Measurements from ENCODE around the gene MEGF11.

The MEGF11 gene

GRCh38 chr15:66270932-66271331, 17.4 kb upstream of the MEGF11 start:
- H3K4me1 ChIP-seq (ENCODE audit: control insufficient read depth, insufficient read depth, low read length), result peaks cover 11% of the 10 kb centered on the region
- no peaks in the 10 kb centered on the region for H3K9me3 ChIP-seq (ENCODE audit: control insufficient read depth, insufficient read depth, low read depth, low read length)
- ChIA-PET CTCF (interaction anchor here (0.7 to 1.5 kb wide), 4 partner anchors 15 to 774 kb away, joined by 3 to 6 read pairs (median 4); no protein-coding TSS in a partner anchor), POLR2A (interaction anchor here (0.7 kb wide), 1 partner anchor 14 kb away, joined by 3 read pairs; no protein-coding TSS in a partner anchor)
- H3K36me3 ChIP-seq (ENCODE audit: control insufficient read depth in 2 of 2, insufficient read depth in 1 of 2, low read length in 2 of 2), result no peaks in the 10 kb centered on the region
- H3K27ac ChIP-seq (ENCODE audit: extremely low read depth, low read depth, low read length), result no peak overlapping the region
- no peak overlapping the region for H3K4me3 ChIP-seq (ENCODE audit: low read depth, low read length)
- TF ChIP-seq, protein P1, sequence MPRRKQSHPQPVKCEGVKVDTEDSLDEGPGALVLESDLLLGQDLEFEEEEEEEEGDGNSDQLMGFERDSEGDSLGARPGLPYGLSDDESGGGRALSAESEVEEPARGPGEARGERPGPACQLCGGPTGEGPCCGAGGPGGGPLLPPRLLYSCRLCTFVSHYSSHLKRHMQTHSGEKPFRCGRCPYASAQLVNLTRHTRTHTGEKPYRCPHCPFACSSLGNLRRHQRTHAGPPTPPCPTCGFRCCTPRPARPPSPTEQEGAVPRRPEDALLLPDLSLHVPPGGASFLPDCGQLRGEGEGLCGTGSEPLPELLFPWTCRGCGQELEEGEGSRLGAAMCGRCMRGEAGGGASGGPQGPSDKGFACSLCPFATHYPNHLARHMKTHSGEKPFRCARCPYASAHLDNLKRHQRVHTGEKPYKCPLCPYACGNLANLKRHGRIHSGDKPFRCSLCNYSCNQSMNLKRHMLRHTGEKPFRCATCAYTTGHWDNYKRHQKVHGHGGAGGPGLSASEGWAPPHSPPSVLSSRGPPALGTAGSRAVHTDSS (tag by site-specific recombination; IDR thresholded peaks at IDR 0.05), result peak; percentile 99
- no peak for TF ChIP-seq KLF9 (tag by site-specific recombination; IDR thresholded peaks at IDR 0.05; ENCODE audit: low read depth)

DNA sequence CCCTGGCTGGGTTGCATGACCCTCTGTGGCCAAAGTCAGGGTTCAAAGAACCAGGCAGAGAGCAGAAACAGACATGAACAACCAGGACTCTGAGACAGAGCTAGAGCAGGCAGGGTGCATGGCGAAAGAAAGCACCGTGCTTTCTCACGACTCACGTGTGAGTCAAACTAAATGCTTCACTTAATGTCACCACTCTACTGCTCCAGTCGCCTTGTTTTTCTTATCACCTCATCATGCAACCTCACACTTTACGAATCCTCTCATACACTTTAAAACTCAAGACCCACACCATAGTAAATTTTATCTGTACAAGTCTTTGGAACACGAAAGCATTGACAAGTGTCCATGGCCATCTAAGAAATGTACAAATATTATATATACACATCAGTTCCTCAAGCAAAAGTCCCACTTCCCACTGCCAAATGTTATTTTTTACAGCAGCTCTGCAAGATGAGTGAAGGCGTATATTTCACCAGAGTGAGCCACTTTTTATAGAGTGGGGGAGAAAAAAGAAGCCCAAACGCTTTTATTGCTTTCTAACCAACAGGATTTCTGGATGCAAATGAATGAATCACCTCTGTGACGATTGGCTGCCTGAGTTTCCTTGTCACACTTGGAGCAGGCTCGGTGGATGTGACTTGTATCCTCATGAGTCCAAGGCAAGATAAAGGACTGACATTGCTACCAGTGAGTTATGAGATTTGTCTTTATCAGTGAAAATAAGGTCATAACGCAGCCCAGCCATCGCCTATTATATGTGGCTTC, 16.0 kb upstream of the MEGF11 start:
- ChIA-PET POLR2A (interaction anchor here (0.7 kb wide), 1 partner anchor 13 kb away, joined by 3 read pairs; no protein-coding TSS in a partner anchor), CTCF (interaction anchor here (0.7 to 2.8 kb wide), 4 partner anchors 9 to 56 kb away, joined by 3 to 7 read pairs (median 4); no protein-coding TSS in a partner anchor)
- Histone ChIP-seq H3K27ac (ENCODE audit: extremely low read depth, low read depth, low read length) (peak overlapping the region; percentile 51), H3K4me3 (ENCODE audit: low read depth, low read length) (no peak overlapping the region), H3K4me1 (ENCODE audit: control insufficient read depth, insufficient read depth, low read length) (peaks cover 11% of the 10 kb centered on the region), H3K36me3 (ENCODE audit: control insufficient read depth in 2 of 2, insufficient read depth in 1 of 2, low read length in 2 of 2) (no peaks in the 10 kb centered on the region), H3K9me3 (ENCODE audit: control insufficient read depth, insufficient read depth, low read depth, low read length) (no peaks in the 10 kb centered on the region)
- TF ChIP-seq ZNF692 (tag by site-specific recombination; IDR thresholded peaks at IDR 0.05), result peak; percentile 85
- peak; percentile 16 for TF ChIP-seq SETDB1 (IDR thresholded peaks at IDR 0.05; ENCODE audit: insufficient read length, low read length)
- no peak for TF ChIP-seq SCRT2 (tag by site-specific recombination; IDR thresholded peaks at IDR 0.05)
- no peak for TF ChIP-seq ZNF48 (tag by site-specific recombination; IDR thresholded peaks at IDR 0.05)
- no peak for TF ChIP-seq ZNF140 (tag by site-specific recombination; IDR thresholded peaks at IDR 0.05)
- TF ChIP-seq, protein P2, sequence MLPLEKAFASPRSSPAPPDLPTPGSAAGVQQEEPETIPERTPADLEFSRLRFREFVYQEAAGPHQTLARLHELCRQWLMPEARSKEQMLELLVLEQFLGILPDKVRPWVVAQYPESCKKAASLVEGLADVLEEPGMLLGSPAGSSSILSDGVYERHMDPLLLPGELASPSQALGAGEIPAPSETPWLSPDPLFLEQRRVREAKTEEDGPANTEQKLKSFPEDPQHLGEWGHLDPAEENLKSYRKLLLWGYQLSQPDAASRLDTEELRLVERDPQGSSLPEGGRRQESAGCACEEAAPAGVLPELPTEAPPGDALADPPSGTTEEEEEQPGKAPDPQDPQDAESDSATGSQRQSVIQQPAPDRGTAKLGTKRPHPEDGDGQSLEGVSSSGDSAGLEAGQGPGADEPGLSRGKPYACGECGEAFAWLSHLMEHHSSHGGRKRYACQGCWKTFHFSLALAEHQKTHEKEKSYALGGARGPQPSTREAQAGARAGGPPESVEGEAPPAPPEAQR (tag by site-specific recombination; IDR thresholded peaks at IDR 0.05), result no peak
- no peak for TF ChIP-seq ZNF426 (tag by site-specific recombination; IDR thresholded peaks at IDR 0.05)
- no peak for TF ChIP-seq ZNF248 (tag by site-specific recombination; IDR thresholded peaks at IDR 0.05)
- TF ChIP-seq ZNF155 (tag by site-specific recombination; IDR thresholded peaks at IDR 0.05), result no peak
- TF ChIP-seq ZNF660 (tag by site-specific recombination; IDR thresholded peaks at IDR 0.05), result no peak
- TF ChIP-seq BCL11B (tag by site-specific recombination; IDR thresholded peaks at IDR 0.05; ENCODE audit: low read depth), result no peak
- TF ChIP-seq ZBTB7A (tag by site-specific recombination; IDR thresholded peaks at IDR 0.05; ENCODE audit: low read depth), result no peak
- no peak for TF ChIP-seq ZNF624 (tag by site-specific recombination; IDR thresholded peaks at IDR 0.05)
- TF ChIP-seq, protein P3, sequence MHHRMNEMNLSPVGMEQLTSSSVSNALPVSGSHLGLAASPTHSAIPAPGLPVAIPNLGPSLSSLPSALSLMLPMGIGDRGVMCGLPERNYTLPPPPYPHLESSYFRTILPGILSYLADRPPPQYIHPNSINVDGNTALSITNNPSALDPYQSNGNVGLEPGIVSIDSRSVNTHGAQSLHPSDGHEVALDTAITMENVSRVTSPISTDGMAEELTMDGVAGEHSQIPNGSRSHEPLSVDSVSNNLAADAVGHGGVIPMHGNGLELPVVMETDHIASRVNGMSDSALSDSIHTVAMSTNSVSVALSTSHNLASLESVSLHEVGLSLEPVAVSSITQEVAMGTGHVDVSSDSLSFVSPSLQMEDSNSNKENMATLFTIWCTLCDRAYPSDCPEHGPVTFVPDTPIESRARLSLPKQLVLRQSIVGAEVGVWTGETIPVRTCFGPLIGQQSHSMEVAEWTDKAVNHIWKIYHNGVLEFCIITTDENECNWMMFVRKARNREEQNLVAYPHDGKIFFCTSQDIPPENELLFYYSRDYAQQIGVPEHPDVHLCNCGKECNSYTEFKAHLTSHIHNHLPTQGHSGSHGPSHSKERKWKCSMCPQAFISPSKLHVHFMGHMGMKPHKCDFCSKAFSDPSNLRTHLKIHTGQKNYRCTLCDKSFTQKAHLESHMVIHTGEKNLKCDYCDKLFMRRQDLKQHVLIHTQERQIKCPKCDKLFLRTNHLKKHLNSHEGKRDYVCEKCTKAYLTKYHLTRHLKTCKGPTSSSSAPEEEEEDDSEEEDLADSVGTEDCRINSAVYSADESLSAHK (tag by site-specific recombination; IDR thresholded peaks at IDR 0.05), result no peak
- TF ChIP-seq ZNF530 (tag by site-specific recombination; IDR thresholded peaks at IDR 0.05; ENCODE audit: low read depth), result no peak
- TF ChIP-seq ZNF416 (tag by site-specific recombination; IDR thresholded peaks at IDR 0.05), result no peak
- no peak for TF ChIP-seq BCL11A (tag by site-specific recombination; IDR thresholded peaks at IDR 0.05; ENCODE audit: low read depth)
- no peak for TF ChIP-seq KLF9 (tag by site-specific recombination; IDR thresholded peaks at IDR 0.05; ENCODE audit: low read depth)
- TF ChIP-seq ZEB2 (tag by site-specific recombination; IDR thresholded peaks at IDR 0.05), result peak; percentile 67; the same call in 1 of the 2 replicates
- TF ChIP-seq ZFP69B (tag by site-specific recombination; IDR thresholded peaks at IDR 0.05), result peak; percentile 86
- TF ChIP-seq ZNF324 (tag by site-specific recombination; IDR thresholded peaks at IDR 0.05), result no peak; the same call in 1 of the 2 replicates
- TF ChIP-seq ZNF202 (tag by site-specific recombination; IDR thresholded peaks at IDR 0.05; ENCODE audit: borderline replicate concordance), result no peak
- TF ChIP-seq ZNF239 (tag by site-specific recombination; IDR thresholded peaks at IDR 0.05), result no peak
- TF ChIP-seq, protein P4, sequence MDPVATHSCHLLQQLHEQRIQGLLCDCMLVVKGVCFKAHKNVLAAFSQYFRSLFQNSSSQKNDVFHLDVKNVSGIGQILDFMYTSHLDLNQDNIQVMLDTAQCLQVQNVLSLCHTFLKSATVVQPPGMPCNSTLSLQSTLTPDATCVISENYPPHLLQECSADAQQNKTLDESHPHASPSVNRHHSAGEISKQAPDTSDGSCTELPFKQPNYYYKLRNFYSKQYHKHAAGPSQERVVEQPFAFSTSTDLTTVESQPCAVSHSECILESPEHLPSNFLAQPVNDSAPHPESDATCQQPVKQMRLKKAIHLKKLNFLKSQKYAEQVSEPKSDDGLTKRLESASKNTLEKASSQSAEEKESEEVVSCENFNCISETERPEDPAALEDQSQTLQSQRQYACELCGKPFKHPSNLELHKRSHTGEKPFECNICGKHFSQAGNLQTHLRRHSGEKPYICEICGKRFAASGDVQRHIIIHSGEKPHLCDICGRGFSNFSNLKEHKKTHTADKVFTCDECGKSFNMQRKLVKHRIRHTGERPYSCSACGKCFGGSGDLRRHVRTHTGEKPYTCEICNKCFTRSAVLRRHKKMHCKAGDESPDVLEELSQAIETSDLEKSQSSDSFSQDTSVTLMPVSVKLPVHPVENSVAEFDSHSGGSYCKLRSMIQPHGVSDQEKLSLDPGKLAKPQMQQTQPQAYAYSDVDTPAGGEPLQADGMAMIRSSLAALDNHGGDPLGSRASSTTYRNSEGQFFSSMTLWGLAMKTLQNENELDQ (tag by site-specific recombination; IDR thresholded peaks at IDR 0.05; ENCODE audit: low read depth), result no peak
